Measurements from ENCODE around the gene RNASEL. TPM values are rescaled to one million over a fixed set of nuclear protein-coding genes. Genes with fewer than 3 reads are reported as not detected.

RNASEL gene
- total and polyA plus RNA-seq, 2 of the 4 experiments (the other 2 are of a cell fraction): 2.5 to 6.5 TPM

DNA sequence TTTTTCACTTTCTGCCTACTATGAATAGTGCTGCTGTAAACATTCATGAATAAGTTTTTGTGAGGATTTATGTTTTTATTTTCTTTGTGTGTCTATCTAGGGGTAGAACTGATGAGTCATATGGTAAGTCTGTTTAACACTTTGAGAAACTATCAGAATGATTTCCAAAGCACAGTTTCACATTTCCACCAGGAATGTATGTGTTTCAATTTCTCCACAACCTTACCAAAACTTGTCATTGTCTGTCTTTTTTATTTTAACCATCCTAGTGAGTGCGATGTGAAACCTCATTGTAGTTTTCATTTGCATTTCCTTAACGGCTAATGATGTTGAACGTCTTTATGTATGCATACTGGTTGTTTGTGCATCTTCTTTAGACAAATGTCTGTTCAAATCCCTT is 23.5 kb downstream of the RNASEL start:
- in situ Hi-C loops (cut with MboI; ENCODE audit: low sequenced_read_pairs) (no loop called here), intact Hi-C loops (cut with micrococcal nuclease) (no loop called here), dilution Hi-C loops (cut with HindIII; ENCODE audit: low sequenced_read_pairs, unreplicated experiment) (no loop called here)
- DNase-seq (no peak), ATAC-seq (ENCODE audit: low read depth) (no peak)
- Histone ChIP-seq H3K14ac (replicated peaks; ENCODE audit: low read depth, low read length) (no peak overlapping the region), H3K9me1 (ENCODE audit: insufficient read depth, low read length) (no peaks in the 10 kb centered on the region), H3K4me3 (ENCODE audit: insufficient read depth, low read depth, low read length) (no peak overlapping the region), H3K9ac (ENCODE audit: low read depth, low read length) (no peak overlapping the region), H3K4me1 (ENCODE audit: control insufficient read depth, insufficient read depth, low read length) (no peaks in the 10 kb centered on the region), H2BK20ac (ENCODE audit: low read depth, low read length) (no peak overlapping the region), H3K79me1 (ENCODE audit: low read depth in 1 of 2, low read length in 2 of 2) (no peaks in the 10 kb centered on the region), H4K8ac (ENCODE audit: low read depth in 2 of 2, low read length in 2 of 2) (no peak overlapping the region), H2BK120ac (ENCODE audit: low read depth, low read length) (no peak overlapping the region), H3K36me3 (ENCODE audit: control insufficient read depth, insufficient read depth, low read length) (no peaks in the 10 kb centered on the region), H2BK5ac (ENCODE audit: low read depth, low read length, poor library complexity, severe bottlenecking) (no peak overlapping the region), H4K20me1 (ENCODE audit: insufficient read depth, low read length) (no peaks in the 10 kb centered on the region), H3K4me2 (ENCODE audit: low read depth, low read length) (no peak overlapping the region; the same call in 1 of the 2 replicates), H4K5ac (ENCODE audit: low read depth, low read length) (no peak overlapping the region), H4K91ac (ENCODE audit: insufficient read depth, low read depth, low read length) (no peak overlapping the region), H3K23ac (ENCODE audit: low read depth, low read length) (no peak overlapping the region), H2BK15ac (ENCODE audit: low read depth, low read length) (no peak overlapping the region), H3K9me3 (ENCODE audit: control insufficient read depth, insufficient read depth, low read length) (no peaks in the 10 kb centered on the region), H3K56ac (ENCODE audit: extremely low read depth, insufficient read depth, low read length) (no peak overlapping the region), H2AFZ (replicated peaks; ENCODE audit: low read length, poor library complexity) (no peak overlapping the region), H2AK5ac (ENCODE audit: low read depth, low read length) (no peak overlapping the region), H3K18ac (ENCODE audit: low read depth, low read length) (no peak overlapping the region), H3K27me3 (ENCODE audit: control insufficient read depth, insufficient read depth, low read length) (no peaks in the 10 kb centered on the region), H3K4ac (ENCODE audit: low read depth, low read length) (no peak overlapping the region), H3K27ac (ENCODE audit: insufficient read depth, low read length) (no peak overlapping the region), H2AK9ac (replicated peaks; ENCODE audit: low read depth, low read length, poor library complexity) (no peak overlapping the region)
- no peak for TF ChIP-seq CEBPB (IDR thresholded peaks at IDR 0.05; ENCODE audit: low read depth, low read length)
- TF ChIP-seq RCOR1 (IDR thresholded peaks at IDR 0.05; ENCODE audit: insufficient replicate concordance, low read length): no peak
- TF ChIP-seq USF2 (IDR thresholded peaks at IDR 0.05; ENCODE audit: low read depth, low read length): no peak
- no peak for TF ChIP-seq RAD21 (IDR thresholded peaks at IDR 0.05; ENCODE audit: low read length)
- no peak for TF ChIP-seq FOS (IDR thresholded peaks at IDR 0.05; ENCODE audit: low read depth, low read length)
- TF ChIP-seq NFE2L2 (IDR thresholded peaks at IDR 0.05; ENCODE audit: low read depth, low read length): no peak
- CTCF ChIA-PET: interaction anchor here (0.6 kb wide), 1 partner anchor 219 kb away, joined by 3 read pairs; no protein-coding TSS in a partner anchor
- no TSS peak for BruUV-seq (replicated peaks)
- WGBS, 2 experiments (ENCODE audit: extremely low coverage in 2 of 2, insufficient read length in 1 of 2): no CpG with 5 or more reads among the region's 3 CpGs
- POLR2A ChIA-PET (ENCODE audit: unreplicated experiment): no interaction called here
